ENCODE results near the gene RNF207. TPM values are rescaled to one million over a fixed set of nuclear protein-coding genes. Genes with fewer than 3 reads are reported as not detected.

The RNF207 gene
- total RNA-seq, 4 donors from 2014 or later: 3.0 to 34.1 (median 18.3) TPM

DNA sequence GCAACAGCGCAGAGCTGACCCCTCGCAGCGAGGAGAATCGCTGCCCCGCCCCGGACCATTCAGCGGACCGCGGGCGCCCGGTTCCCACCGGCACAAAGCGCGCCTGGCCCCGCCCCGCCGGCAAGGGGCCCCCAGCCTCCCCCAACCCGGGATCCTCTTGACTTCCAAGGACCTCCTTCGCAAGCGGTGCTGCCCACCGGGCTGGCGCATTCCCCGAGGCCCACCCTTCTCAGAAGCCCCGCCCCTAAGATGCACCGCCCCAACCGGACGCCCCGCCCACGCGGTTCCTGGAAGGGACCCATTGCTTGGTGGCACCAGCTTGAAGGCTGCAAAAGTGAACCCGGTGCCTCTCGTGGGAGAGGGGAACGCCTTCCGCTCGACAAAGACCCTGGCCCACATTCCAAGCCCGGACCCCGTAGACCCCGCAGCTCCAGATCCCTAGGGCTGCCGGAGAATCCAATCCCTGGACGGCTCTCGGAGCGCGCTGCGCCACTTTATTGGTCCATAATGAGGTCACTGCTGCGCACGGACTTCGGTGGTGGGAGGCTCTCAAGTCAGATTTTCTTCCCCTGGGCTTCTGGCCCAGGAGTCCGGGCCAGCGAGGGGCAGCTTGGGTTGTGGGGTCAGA lies 40.1 kb downstream of the RNF207 start:
- no peak overlapping the region for H3K4me3 ChIP-seq
- no peaks in the 10 kb centered on the region for H3K9me3 ChIP-seq
- peaks cover 0 to 54% (median 18%) of the 10 kb centered on the region in 3 donors for H3K4me1 ChIP-seq
- TF ChIP-seq, protein P1, sequence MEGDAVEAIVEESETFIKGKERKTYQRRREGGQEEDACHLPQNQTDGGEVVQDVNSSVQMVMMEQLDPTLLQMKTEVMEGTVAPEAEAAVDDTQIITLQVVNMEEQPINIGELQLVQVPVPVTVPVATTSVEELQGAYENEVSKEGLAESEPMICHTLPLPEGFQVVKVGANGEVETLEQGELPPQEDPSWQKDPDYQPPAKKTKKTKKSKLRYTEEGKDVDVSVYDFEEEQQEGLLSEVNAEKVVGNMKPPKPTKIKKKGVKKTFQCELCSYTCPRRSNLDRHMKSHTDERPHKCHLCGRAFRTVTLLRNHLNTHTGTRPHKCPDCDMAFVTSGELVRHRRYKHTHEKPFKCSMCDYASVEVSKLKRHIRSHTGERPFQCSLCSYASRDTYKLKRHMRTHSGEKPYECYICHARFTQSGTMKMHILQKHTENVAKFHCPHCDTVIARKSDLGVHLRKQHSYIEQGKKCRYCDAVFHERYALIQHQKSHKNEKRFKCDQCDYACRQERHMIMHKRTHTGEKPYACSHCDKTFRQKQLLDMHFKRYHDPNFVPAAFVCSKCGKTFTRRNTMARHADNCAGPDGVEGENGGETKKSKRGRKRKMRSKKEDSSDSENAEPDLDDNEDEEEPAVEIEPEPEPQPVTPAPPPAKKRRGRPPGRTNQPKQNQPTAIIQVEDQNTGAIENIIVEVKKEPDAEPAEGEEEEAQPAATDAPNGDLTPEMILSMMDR (IDR thresholded peaks at IDR 0.05): no peak
- TF ChIP-seq POLR2A (IDR thresholded peaks at IDR 0.05) (no peak), EP300 (IDR thresholded peaks at IDR 0.05) (no peak), POLR2AphosphoS5 (IDR thresholded peaks at IDR 0.05) (no peak)
- no peaks in the 10 kb centered on the region for H3K36me3 ChIP-seq
- no peak overlapping the region for H3K27ac ChIP-seq
- no CpG with 5 or more reads among the region's 49 CpGs for WGBS, 2 donors (ENCODE audit: low coverage in 1 of 2)
- no peak for ATAC-seq
- H3K27me3 ChIP-seq: peaks cover 100% of the 10 kb centered on the region

DNA sequence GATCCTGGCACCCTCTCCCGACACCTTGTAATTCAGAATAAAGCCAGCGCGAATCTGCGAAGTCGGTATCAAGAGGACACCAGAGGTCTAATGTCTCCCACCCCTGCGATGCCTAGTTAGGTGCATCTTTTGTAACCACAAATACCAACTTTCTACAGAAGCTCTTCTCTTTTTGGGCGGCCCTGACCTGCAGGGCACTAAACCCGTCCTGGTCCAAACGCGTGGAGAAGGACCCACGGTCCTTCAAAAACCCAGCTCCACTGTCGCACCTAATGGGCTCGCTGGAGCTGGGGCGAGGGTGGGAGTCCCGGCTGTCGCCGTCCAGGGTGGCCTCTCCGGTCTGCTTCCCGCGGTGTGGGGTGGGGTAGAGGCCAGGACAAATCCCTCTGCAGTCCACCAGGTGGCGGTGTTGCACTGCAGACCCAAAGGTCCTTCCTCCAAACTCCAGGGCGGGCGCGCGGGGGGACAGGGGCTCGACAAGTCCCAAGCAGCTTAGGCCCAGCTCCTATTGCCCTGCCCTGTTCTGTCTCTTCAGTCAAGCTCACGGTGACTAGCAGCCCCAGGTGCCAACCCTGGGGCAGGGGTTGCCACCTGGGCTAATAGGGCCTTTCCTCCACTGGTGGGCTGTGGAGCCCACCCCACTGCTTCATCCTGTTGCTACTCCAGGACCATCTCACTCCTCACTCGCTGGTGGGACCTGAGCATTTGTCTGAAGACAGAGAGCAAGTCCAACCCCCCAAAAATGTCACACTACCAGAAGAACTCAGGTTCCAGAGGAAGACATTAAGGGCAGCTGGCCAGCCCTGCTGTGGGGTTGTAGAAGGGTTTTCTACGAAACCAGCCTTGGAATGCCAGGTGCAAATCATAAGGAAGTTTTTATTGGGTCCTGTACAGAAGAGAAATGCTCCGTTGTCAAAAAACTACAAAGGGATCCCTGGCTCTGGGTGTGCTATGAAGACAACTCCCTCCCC lies 40.9 kb downstream of the RNF207 start:
- no peaks in the 10 kb centered on the region for H3K36me3 ChIP-seq
- TF ChIP-seq, protein P1 (IDR thresholded peaks at IDR 0.05): peak in 3 of 4 experiments; percentile 97 to 99 (median 98)
- TF ChIP-seq EP300 (IDR thresholded peaks at IDR 0.05): no peak
- peaks cover 0 to 48% (median 15%) of the 10 kb centered on the region in 3 donors for H3K4me1 ChIP-seq
- H3K27me3 ChIP-seq: peaks cover 100% of the 10 kb centered on the region
- no peak overlapping the region for H3K4me3 ChIP-seq
- no peak overlapping the region for H3K27ac ChIP-seq
- peak; percentile 71 for ATAC-seq
- WGBS, 2 donors (ENCODE audit: low coverage in 1 of 2): 3% methylated on average over 7 of the region's 30 CpGs; no CpG with 5 or more reads in 1 of the 2 donors
- no peaks in the 10 kb centered on the region for H3K9me3 ChIP-seq

DNA sequence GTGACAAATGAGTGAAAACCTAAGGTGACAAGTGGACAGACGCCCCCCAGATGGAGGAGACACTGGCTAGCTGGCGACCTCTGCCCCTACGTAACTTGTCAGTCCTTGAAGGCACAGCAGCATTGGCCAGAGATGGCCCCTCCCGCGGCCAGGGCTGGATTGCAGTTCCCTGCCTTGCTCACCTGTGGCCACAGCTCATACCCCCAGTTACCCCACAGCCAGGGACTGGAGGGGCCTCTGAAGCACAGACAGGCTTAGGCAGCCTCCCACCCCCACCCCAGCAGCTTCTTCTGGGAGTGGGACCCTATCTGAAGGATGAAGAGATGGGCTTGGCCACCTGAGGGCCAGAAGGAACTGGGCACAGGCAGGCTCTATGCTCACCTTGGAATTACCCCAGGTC lies 41.7 kb downstream of the RNF207 start:
- Histone ChIP-seq H3K36me3 (peaks cover 0 to 4% of the 10 kb centered on the region in 2 donors), H3K27me3 (peaks cover 100% of the 10 kb centered on the region), H3K27ac (no peak overlapping the region), H3K4me3 (no peak overlapping the region), H3K9me3 (no peaks in the 10 kb centered on the region), H3K4me1 (peaks cover 0 to 40% (median 7%) of the 10 kb centered on the region in 3 donors)
- no peak for ATAC-seq
- TF ChIP-seq POLR2AphosphoS5 (IDR thresholded peaks at IDR 0.05): no peak
- TF ChIP-seq, protein P1 (IDR thresholded peaks at IDR 0.05): no peak
- no peak for TF ChIP-seq EP300 (IDR thresholded peaks at IDR 0.05)
- no peak for TF ChIP-seq POLR2A (IDR thresholded peaks at IDR 0.05)
- no CpG with 5 or more reads among the region's 5 CpGs for WGBS, 2 donors (ENCODE audit: low coverage in 1 of 2)

DNA sequence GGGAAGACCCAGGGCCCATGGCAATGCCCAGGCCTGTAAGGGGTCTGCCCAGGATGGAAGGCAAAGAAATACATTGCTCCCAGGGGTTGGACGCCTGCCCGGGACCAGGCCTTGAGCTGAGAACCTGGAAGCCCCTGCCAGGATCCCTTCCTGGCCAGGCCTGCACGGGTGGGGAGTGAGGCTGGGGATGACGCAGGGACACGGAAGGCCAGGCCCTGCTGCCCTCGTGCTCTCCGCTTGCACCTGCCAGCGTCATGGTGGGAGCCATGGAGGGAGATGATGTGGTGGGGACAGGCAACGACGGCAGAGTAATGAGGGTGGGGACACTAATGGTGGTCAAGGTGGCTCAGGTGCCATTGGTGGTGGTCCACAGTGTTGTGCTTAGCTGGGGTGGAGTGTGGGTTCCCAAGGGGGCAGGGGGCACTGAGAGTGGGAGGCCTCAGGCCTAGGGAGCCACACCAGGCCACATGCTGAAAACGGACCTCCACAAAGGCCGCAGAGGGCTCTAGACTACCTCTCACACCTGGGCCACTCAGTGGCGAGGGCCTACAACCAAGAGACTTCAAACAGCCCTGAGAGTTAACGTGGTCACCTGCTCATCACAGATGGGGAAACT lies 42.4 kb downstream of the RNF207 start:
- H3K4me1 ChIP-seq: peaks cover 0 to 37% (median 6%) of the 10 kb centered on the region in 3 donors
- no peaks in the 10 kb centered on the region for H3K9me3 ChIP-seq
- TF ChIP-seq, protein P1 (IDR thresholded peaks at IDR 0.05): no peak
- TF ChIP-seq POLR2AphosphoS5 (IDR thresholded peaks at IDR 0.05) (no peak), EP300 (IDR thresholded peaks at IDR 0.05) (no peak), POLR2A (IDR thresholded peaks at IDR 0.05) (no peak)
- WGBS, 2 donors (ENCODE audit: low coverage in 1 of 2): 83% methylated on average over 3 of the region's 14 CpGs; no CpG with 5 or more reads in 1 of the 2 donors
- H3K4me3 ChIP-seq: no peak overlapping the region
- ATAC-seq: no peak
- H3K27ac ChIP-seq: no peak overlapping the region
- peaks cover 0 to 8% of the 10 kb centered on the region in 2 donors for H3K36me3 ChIP-seq
- H3K27me3 ChIP-seq: peaks cover 99% of the 10 kb centered on the region
